Measurements from ENCODE around the gene PRPF40B. TPM values are rescaled to one million over a fixed set of nuclear protein-coding genes. Genes with fewer than 3 reads are reported as not detected.

The PRPF40B gene
- total and polyA plus RNA-seq, 2 of the 13 experiments (the other 11 are each of a cell fraction or from before 2014, with no cell fraction given), result 5.0 to 7.8 TPM

GRCh38 chr12:49643135-49643534 is 19.8 kb downstream of the PRPF40B start (continued):
- TF ChIP-seq CEBPZ (IDR thresholded peaks at IDR 0.05; ENCODE audit: low read length), result no peak
- TF ChIP-seq ZNF646 (CRISPR knock-in tag; IDR thresholded peaks at IDR 0.05), result no peak
- TF ChIP-seq SKIL (CRISPR knock-in tag; IDR thresholded peaks at IDR 0.05; ENCODE audit: borderline replicate concordance), result no peak
- TF ChIP-seq ARHGAP35 (CRISPR knock-in tag; IDR thresholded peaks at IDR 0.05; ENCODE audit: borderline replicate concordance), result no peak
- TF ChIP-seq ZNF383 (CRISPR knock-in tag; IDR thresholded peaks at IDR 0.05; ENCODE audit: borderline replicate concordance), result no peak
- no peak for TF ChIP-seq GMEB2 (CRISPR knock-in tag; IDR thresholded peaks at IDR 0.05; ENCODE audit: low read depth)

All from HepG2 (cell line).